HepG2 (cell line): ENCODE results near the gene TSACC. TPM values are rescaled to one million over a fixed set of nuclear protein-coding genes. Genes with fewer than 3 reads are reported as not detected.
A peak's percentile ranks its signal among the peaks of the same experiment; 100 is the strongest.

Source experiments
- ARID4A ChIP-seq: sonication (generic); formaldehyde crosslinking; IDR thresholded peaks from 2 replicates; pipeline ENCODE4 v1.5.0; 2020; ENCODE audit warnings: mild to moderate bottlenecking, missing genetic modification reagents, borderline replicate concordance
- HIC2 ChIP-seq: sonication (generic); formaldehyde crosslinking; IDR thresholded peaks from 2 replicates; pipeline ENCODE4 v1.9.0; 2022; ENCODE audit warnings: low read depth, missing genetic modification reagents
- PHB2 ChIP-seq: fragments of 450-650 bp; IDR thresholded peaks from 2 replicates; pipeline ENCODE4 v1.6.1; 2018; ENCODE audit not compliant: partially characterized antibody
- SP4 ChIP-seq: sonication (generic); formaldehyde crosslinking; IDR thresholded peaks from 2 replicates; pipeline ENCODE4 v1.8.1; 2023; ENCODE audit warnings: mild to moderate bottlenecking, missing genetic modification reagents
- ZBTB40 ChIP-seq, 2 experiments: fragments of 450-650 bp in 1 of 2; sonication (generic) in 1 of 2; formaldehyde crosslinking in 1 of 2; IDR thresholded peaks; 2 replicates each; pipeline versions ENCODE4 v1.6.1 to v1.8.0; 2016 to 2022; ENCODE audit warnings: antibody characterized with exemption in 1 of 2, mild to moderate bottlenecking in 1 of 2, missing genetic modification reagents in 1 of 2
- ZBTB44 ChIP-seq: sonication (generic); formaldehyde crosslinking; IDR thresholded peaks from 2 replicates; pipeline ENCODE4 v1.4.0; 2020; ENCODE audit warnings: missing genetic modification reagents
- ZMYM4 ChIP-seq: sonication (generic); formaldehyde crosslinking; IDR thresholded peaks from 2 replicates; pipeline ENCODE4 v1.8.1; 2023; ENCODE audit warnings: mild to moderate bottlenecking, missing genetic modification reagents
- ZNF225 ChIP-seq: sonication (generic); formaldehyde crosslinking; IDR thresholded peaks from 2 replicates; pipeline ENCODE4 v1.4.0; 2020; ENCODE audit warnings: mild to moderate bottlenecking, missing genetic modification reagents
- ZNF724P ChIP-seq: sonication (generic); formaldehyde crosslinking; IDR thresholded peaks from 2 replicates; pipeline ENCODE4 v1.8.0; 2022; ENCODE audit warnings: missing genetic modification reagents, borderline replicate concordance
- ZNF777 ChIP-seq: sonication (generic); formaldehyde crosslinking; IDR thresholded peaks from 2 replicates; pipeline ENCODE4 v1.4.0; 2020; ENCODE audit warnings: missing genetic modification reagents
- polyA plus RNA-seq, 8 experiments: library from polyadenylated mRNA; depleted of rRNA in 3 of 8; stranded (reverse) in 7 of 8; unstranded in 1 of 8; fragments of >200 nt; fragmentation: Illumina TruSeq in 4 of 8; extraction: Trizol in 4 of 8; gene quantifications; 2 replicates each; pipeline versions ENCODE4 v1.2.1 to v1.2.3, GENCODE V29; 2011 to 2016; ENCODE audit warnings: low read depth in 4 of 8, missing spikeins in 1 of 8, mixed read lengths in 1 of 8; ENCODE audit not compliant: insufficient read depth in 1 of 8
- total RNA-seq, 5 experiments: library from RNA; depleted of rRNA; stranded (reverse); fragments of >200 nt; fragmentation: Illumina TruSeq; extraction: Trizol; gene quantifications; 2 replicates each; pipeline ENCODE4 v1.2.3, GENCODE V29; 2016; ENCODE audit warnings: low read depth in 1 of 5

TSACC gene
- total and polyA plus RNA-seq, 2 of the 13 experiments (the other 11 are each of a cell fraction or from before 2014, with no cell fraction given), result 1.5 to 2.6 TPM

- 0 out of 2 replicates have a peak, but pooled peaks have one; percentile 37 for TF ChIP-seq ZNF724P (CRISPR knock-in tag)
- TF ChIP-seq ZMYM4 (CRISPR knock-in tag), result no peak
- no peak for TF ChIP-seq PHB2
- 0 out of 2 replicates have a peak, but pooled peaks have one; percentile 12 for TF ChIP-seq HIC2
- TF ChIP-seq ZBTB40 (IDR thresholded peaks at IDR 0.05), result no peak
- TF ChIP-seq ZBTB40 (CRISPR knock-in tag; IDR thresholded peaks at IDR 0.05), result no peak
- no peak for TF ChIP-seq ZBTB44 (CRISPR knock-in tag)
- peak; percentile 15; the same call in 1 of the 2 replicates for TF ChIP-seq ARID4A (CRISPR knock-in tag)
- TF ChIP-seq SP4 (CRISPR knock-in tag), result 0 out of 2 replicates have a peak, but pooled peaks have one; percentile 27
- TF ChIP-seq ZNF225 (CRISPR knock-in tag), result no peak
- TF ChIP-seq ZNF777, result peak; percentile 52; the same call in 1 of the 2 replicates
Measured at GRCh38 chr1:156367383-156368156, 29.2 kb downstream of the TSACC start (continued).
